PC-9 (cell line): ENCODE data around the gene GALNT2.

Experiments
- EZH2 ChIP-seq: fragments of 200-600 bp; sonication (generic); IDR thresholded peaks from 2 replicates; pipeline ENCODE4 v1.8.0; 2017; ENCODE audit warnings: antibody characterized with exemption, low read depth
- TF ChIP-seq, protein P1 (sequence below): fragments of 200-600 bp; sonication (generic); conservative IDR thresholded peaks from 2 replicates; pipeline ENCODE4 v1.6.1; 2017; ENCODE audit warnings: mixed run types, antibody characterized with exemption, mild to moderate bottlenecking, moderate library complexity

DNA sequence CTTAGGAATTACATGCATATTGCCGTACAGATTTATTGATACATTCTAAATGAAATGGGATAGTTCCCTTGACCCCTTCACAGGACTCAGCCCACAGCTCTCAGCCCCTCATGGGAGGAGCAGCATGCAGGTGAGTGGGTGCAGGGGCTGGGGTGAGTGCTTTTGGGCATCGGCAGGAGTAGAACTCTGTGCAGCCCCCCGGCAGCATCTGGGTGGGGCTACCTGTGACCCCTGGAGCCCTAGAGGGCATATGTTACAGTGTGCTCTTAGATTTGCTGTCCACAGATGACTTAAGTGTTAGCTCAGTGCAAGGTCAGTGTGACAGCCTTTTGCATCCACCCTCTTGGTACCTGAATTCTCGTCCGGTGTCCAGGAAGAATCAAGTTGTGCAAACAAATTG, 120.3 kb downstream of the GALNT2 start:
- TF ChIP-seq, protein P1, sequence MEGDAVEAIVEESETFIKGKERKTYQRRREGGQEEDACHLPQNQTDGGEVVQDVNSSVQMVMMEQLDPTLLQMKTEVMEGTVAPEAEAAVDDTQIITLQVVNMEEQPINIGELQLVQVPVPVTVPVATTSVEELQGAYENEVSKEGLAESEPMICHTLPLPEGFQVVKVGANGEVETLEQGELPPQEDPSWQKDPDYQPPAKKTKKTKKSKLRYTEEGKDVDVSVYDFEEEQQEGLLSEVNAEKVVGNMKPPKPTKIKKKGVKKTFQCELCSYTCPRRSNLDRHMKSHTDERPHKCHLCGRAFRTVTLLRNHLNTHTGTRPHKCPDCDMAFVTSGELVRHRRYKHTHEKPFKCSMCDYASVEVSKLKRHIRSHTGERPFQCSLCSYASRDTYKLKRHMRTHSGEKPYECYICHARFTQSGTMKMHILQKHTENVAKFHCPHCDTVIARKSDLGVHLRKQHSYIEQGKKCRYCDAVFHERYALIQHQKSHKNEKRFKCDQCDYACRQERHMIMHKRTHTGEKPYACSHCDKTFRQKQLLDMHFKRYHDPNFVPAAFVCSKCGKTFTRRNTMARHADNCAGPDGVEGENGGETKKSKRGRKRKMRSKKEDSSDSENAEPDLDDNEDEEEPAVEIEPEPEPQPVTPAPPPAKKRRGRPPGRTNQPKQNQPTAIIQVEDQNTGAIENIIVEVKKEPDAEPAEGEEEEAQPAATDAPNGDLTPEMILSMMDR, result no peak
- TF ChIP-seq EZH2, result no peak
